NCI-H526 treated with DMSO at 0.1 percent for 48 hours (cell line): ENCODE results near the gene CCT3.
"Not testable (repeated sequence)": the region's sequence is repeated elsewhere in the genome, so short reads cannot be mapped to it uniquely, and the experiment has no call there.

Source experiments
- DNase-seq: peaks from one replicate; lab custom pipeline; 2025; lab: John Stamatoyannopoulos, UW

The CCT3 gene

GRCh38 chr1:156336242-156336641 lies 1.9 kb downstream of the CCT3 start:
- DNase-seq: no peak

- not testable (repeated sequence) for DNase-seq
Observed at GRCh38 chr1:156323179-156323578, 14.9 kb downstream of the CCT3 start.

- DNase-seq: no peak
Observed at GRCh38 chr1:156320560-156320959, 17.5 kb downstream of the CCT3 start.

- DNase-seq: no peak
Observed at GRCh38 chr1:156319664-156320063, 18.4 kb downstream of the CCT3 start.

- DNase-seq: no peak
Observed at GRCh38 chr1:156316909-156317308, 21.2 kb downstream of the CCT3 start.

GRCh38 chr1:156310962-156311361 lies 27.1 kb downstream of the CCT3 start:
- no peak for DNase-seq

GRCh38 chr1:156308078-156308477 lies 30.0 kb downstream of the CCT3 start:
- DNase-seq: no peak

- DNase-seq: no peak
Observed at GRCh38 chr1:156305215-156305614, 32.9 kb downstream of the CCT3 start.

GRCh38 chr1:156303241-156303640 lies 34.9 kb downstream of the CCT3 start:
- no peak for DNase-seq

- no peak for DNase-seq
Observed at GRCh38 chr1:156298852-156299357, 39.2 kb downstream of the CCT3 start, which contains the start of gene VHLL. Gene VHLL, minus strand, starts transcription at chr1:156299307. Its CDS starts 118 bp downstream, at chr1:156299189.

GRCh38 chr1:156295391-156295947 lies 42.6 kb downstream of the CCT3 start, which contains the start of gene GLMP:
Gene GLMP, minus strand, starts transcription at chr1:156295679. Its CDS starts 34 bp downstream, at chr1:156295645.
- DNase-seq: peak; percentile 32

- DNase-seq: no peak
Observed at GRCh38 chr1:156293895-156294294, 44.2 kb downstream of the CCT3 start.

GRCh38 chr1:156293098-156293434 lies 45.0 kb downstream of the CCT3 start:
- no peak for DNase-seq

GRCh38 chr1:156291226-156292061 lies 46.6 kb downstream of the CCT3 start:
- peak; percentile 88 for DNase-seq

GRCh38 chr1:156289857-156290256 lies 48.2 kb downstream of the CCT3 start:
- no peak for DNase-seq

- no peak for DNase-seq
Observed at GRCh38 chr1:156286061-156286460, 52.0 kb downstream of the CCT3 start.

GRCh38 chr1:156285437-156285836 lies 52.7 kb downstream of the CCT3 start:
- no peak for DNase-seq

- no peak for DNase-seq
Observed at GRCh38 chr1:156284757-156285156, 53.3 kb downstream of the CCT3 start.

GRCh38 chr1:156284112-156284511 lies 54.0 kb downstream of the CCT3 start, which contains the start of gene TMEM79:
Gene TMEM79, plus strand, starts transcription at chr1:156284325. Its CDS starts 902 bp downstream, at chr1:156285227.
- no peak for DNase-seq

GRCh38 chr1:156283521-156283920 lies 54.6 kb downstream of the CCT3 start:
- no peak for DNase-seq

GRCh38 chr1:156282479-156283222 lies 55.4 kb downstream of the CCT3 start, which contains the start of gene SMG5:
Gene SMG5, minus strand, starts transcription at chr1:156282825. Its CDS starts 145 bp downstream, at chr1:156282680.
- peak; percentile 99 for DNase-seq
